ENCODE data around the gene SLK. TPM values are rescaled to one million over a fixed set of nuclear protein-coding genes. Genes with fewer than 3 reads are reported as not detected.

SLK gene
- total and polyA plus RNA-seq, 2 of the 13 experiments (the other 11 are each of a cell fraction or from before 2014, with no cell fraction given) = 3.4 to 22.8 TPM

DNA sequence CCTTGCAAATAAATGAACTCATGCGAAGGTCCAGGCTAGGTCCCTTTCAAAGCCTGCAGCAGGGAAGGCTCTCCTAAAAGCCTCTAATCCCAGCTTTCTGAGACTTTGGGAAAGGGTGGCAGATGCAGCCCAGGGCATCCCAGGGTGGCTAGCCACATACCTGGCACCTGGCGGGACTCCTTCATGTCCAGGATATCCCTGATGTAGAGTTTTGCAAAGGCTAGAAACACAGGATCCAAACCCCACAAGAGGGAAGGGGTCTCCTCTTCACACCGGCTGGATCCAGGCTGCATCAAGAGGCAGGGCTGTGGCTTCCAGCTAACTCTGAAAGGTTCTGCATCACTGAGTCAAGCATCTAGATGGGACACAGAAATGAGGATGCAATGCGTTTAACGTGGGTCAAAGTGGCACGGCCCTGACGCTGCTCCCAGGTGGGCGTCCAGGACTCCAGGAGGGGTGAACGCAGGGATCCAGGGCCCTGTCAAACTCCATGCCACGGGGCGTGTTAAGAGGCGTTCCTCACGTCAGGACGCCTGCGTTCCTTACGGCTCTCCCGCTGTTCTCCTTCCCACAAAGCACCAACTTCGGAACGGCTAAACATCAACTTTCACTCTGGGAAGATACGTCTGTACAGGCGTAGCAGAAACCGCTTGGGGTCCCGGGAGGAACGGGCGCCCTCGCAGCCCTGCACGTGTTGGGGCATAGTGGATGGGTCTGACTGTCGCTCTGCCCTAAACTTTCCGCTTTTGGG is 49.5 kb upstream of the SLK start (continued):
- TF ChIP-seq, protein P1, sequence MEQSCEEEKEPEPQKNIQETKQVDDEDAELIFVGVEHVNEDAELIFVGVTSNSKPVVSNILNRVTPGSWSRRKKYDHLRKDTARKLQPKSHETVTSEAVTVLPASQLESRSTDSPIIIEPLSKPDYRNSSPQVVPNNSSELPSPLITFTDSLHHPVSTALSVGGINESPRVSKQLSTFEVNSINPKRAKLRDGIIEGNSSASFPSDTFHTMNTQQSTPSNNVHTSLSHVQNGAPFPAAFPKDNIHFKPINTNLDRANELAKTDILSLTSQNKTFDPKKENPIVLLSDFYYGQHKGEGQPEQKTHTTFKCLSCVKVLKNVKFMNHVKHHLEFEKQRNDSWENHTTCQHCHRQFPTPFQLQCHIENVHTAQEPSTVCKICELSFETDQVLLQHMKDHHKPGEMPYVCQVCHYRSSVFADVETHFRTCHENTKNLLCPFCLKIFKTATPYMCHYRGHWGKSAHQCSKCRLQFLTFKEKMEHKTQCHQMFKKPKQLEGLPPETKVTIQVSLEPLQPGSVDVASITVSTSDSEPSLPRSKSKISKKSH (CRISPR knock-in tag; IDR thresholded peaks at IDR 0.05; ENCODE audit: borderline replicate concordance) = peak; percentile 72; the same call in 1 of the 2 replicates
- TF ChIP-seq ZC3H4 (CRISPR knock-in tag; IDR thresholded peaks at IDR 0.05; ENCODE audit: borderline replicate concordance) = peak; percentile 82; the same call in 1 of the 2 replicates
- 0 out of 2 replicates have a peak, but pooled peaks have one; percentile 14 for TF ChIP-seq REPIN1 (CRISPR knock-in tag; IDR thresholded peaks at IDR 0.05; ENCODE audit: borderline replicate concordance, low read depth)
- TF ChIP-seq ZNF546 (CRISPR knock-in tag; conservative IDR thresholded peaks at IDR 0.05) = 0 out of 2 replicates have a peak, but pooled peaks have one; percentile 49
- no peak for TF ChIP-seq SETDB1 (CRISPR knock-in tag; IDR thresholded peaks at IDR 0.05; ENCODE audit: borderline replicate concordance)
- TF ChIP-seq, protein P2, sequence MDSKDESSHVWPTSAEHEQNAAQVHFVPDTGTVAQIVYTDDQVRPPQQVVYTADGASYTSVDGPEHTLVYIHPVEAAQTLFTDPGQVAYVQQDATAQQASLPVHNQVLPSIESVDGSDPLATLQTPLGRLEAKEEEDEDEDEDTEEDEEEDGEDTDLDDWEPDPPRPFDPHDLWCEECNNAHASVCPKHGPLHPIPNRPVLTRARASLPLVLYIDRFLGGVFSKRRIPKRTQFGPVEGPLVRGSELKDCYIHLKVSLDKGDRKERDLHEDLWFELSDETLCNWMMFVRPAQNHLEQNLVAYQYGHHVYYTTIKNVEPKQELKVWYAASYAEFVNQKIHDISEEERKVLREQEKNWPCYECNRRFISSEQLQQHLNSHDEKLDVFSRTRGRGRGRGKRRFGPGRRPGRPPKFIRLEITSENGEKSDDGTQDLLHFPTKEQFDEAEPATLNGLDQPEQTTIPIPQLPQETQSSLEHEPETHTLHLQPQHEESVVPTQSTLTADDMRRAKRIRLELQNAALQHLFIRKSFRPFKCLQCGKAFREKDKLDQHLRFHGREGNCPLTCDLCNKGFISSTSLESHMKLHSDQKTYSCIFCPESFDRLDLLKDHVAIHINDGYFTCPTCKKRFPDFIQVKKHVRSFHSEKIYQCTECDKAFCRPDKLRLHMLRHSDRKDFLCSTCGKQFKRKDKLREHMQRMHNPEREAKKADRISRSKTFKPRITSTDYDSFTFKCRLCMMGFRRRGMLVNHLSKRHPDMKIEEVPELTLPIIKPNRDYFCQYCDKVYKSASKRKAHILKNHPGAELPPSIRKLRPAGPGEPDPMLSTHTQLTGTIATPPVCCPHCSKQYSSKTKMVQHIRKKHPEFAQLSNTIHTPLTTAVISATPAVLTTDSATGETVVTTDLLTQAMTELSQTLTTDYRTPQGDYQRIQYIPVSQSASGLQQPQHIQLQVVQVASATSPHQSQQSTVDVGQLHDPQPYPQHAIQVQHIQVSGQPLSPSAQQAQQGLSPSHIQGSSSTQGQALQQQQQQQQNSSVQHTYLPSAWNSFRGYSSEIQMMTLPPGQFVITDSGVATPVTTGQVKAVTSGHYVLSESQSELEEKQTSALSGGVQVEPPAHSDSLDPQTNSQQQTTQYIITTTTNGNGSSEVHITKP (CRISPR knock-in tag; IDR thresholded peaks at IDR 0.05; ENCODE audit: low read depth) = no peak
- TF ChIP-seq, protein P3, sequence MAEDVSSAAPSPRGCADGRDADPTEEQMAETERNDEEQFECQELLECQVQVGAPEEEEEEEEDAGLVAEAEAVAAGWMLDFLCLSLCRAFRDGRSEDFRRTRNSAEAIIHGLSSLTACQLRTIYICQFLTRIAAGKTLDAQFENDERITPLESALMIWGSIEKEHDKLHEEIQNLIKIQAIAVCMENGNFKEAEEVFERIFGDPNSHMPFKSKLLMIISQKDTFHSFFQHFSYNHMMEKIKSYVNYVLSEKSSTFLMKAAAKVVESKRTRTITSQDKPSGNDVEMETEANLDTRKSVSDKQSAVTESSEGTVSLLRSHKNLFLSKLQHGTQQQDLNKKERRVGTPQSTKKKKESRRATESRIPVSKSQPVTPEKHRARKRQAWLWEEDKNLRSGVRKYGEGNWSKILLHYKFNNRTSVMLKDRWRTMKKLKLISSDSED (CRISPR knock-in tag; IDR thresholded peaks at IDR 0.05) = 0 out of 2 replicates have a peak, but pooled peaks have one; percentile 43
- TF ChIP-seq RELA (CRISPR knock-in tag; IDR thresholded peaks at IDR 0.05) = 0 out of 2 replicates have a peak, but pooled peaks have one; percentile 36
- TF ChIP-seq U2AF1 (optimal IDR thresholded peaks at IDR 0.05; ENCODE audit: low read depth, low read length) = no peak
- TF ChIP-seq SALL1 (CRISPR knock-in tag; IDR thresholded peaks at IDR 0.05) = 0 out of 2 replicates have a peak, but pooled peaks have one; percentile 43
- 0 out of 2 replicates have a peak, but pooled peaks have one; percentile 55 for TF ChIP-seq ZNF274 (CRISPR knock-in tag; IDR thresholded peaks at IDR 0.05)
- no peak for TF ChIP-seq ZNF430 (CRISPR knock-in tag; IDR thresholded peaks at IDR 0.05)
- TF ChIP-seq, protein P4, sequence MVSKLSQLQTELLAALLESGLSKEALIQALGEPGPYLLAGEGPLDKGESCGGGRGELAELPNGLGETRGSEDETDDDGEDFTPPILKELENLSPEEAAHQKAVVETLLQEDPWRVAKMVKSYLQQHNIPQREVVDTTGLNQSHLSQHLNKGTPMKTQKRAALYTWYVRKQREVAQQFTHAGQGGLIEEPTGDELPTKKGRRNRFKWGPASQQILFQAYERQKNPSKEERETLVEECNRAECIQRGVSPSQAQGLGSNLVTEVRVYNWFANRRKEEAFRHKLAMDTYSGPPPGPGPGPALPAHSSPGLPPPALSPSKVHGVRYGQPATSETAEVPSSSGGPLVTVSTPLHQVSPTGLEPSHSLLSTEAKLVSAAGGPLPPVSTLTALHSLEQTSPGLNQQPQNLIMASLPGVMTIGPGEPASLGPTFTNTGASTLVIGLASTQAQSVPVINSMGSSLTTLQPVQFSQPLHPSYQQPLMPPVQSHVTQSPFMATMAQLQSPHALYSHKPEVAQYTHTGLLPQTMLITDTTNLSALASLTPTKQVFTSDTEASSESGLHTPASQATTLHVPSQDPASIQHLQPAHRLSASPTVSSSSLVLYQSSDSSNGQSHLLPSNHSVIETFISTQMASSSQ (IDR thresholded peaks at IDR 0.05; ENCODE audit: low read depth) = 0 out of 2 replicates have a peak, but pooled peaks have one; percentile 9
- TF ChIP-seq, protein P4 (CRISPR knock-in tag; IDR thresholded peaks at IDR 0.05; ENCODE audit: borderline replicate concordance) = no peak
- 0 out of 2 replicates have a peak, but pooled peaks have one; percentile 20 for TF ChIP-seq NFATC3 (CRISPR knock-in tag; IDR thresholded peaks at IDR 0.05)
- TF ChIP-seq, protein P5, sequence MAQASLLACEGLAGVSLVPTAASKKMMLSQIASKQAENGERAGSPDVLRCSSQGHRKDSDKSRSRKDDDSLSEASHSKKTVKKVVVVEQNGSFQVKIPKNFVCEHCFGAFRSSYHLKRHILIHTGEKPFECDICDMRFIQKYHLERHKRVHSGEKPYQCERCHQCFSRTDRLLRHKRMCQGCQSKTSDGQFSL (CRISPR knock-in tag; IDR thresholded peaks at IDR 0.05) = no peak
- no peak for TF ChIP-seq SATB2 (CRISPR knock-in tag; IDR thresholded peaks at IDR 0.05)

Data from HepG2 (cell line).